Lower lobe of right lung (tissue), 2 donors: ENCODE measurements around the gene RIMS1. TPM values are rescaled to one million over a fixed set of nuclear protein-coding genes. Genes with fewer than 3 reads are reported as not detected.
"Not testable (repeated sequence)": the region's sequence is repeated elsewhere in the genome, so short reads cannot be mapped to it uniquely, and the experiment has no call there.

Experiments
- ATAC-seq, 2 donors: fragments of 200-7000 bp; cut with Tn5 transposase; one replicate each; pipeline ENCODE4 v1.9.1; 2020 to 2022; ENCODE audit warnings: mild to moderate bottlenecking in 2 of 2, moderate library complexity in 2 of 2
- DNase-seq: peaks from one replicate; pipeline ENCODE4 v3.0.0-alpha.2; 2020
- H3K27ac ChIP-seq: fragments of 200-600 bp; one replicate; pipeline ENCODE4 v1.8.0; 2022
- H3K27me3 ChIP-seq: fragments of 200-600 bp; one replicate; pipeline ENCODE4 v1.8.0; 2022; ENCODE audit warnings: low read depth
- H3K36me3 ChIP-seq: fragments of 200-600 bp; one replicate; pipeline ENCODE4 v1.8.0; 2022; ENCODE audit warnings: mild to moderate bottlenecking
- H3K4me1 ChIP-seq: fragments of 200-600 bp; one replicate; pipeline ENCODE4 v1.8.0; 2022
- H3K4me3 ChIP-seq: fragments of 200-600 bp; one replicate; pipeline ENCODE4 v1.8.0; 2022; ENCODE audit warnings: mild to moderate bottlenecking
- H3K9me3 ChIP-seq: fragments of 200-600 bp; one replicate; pipeline ENCODE4 v1.8.0; 2022
- intact Hi-C: fragments of 100-400 bp; cut with DNase I; formaldehyde crosslinking; loops from one replicate; pipeline ENCODE4 v1.11.0; 2022
- total RNA-seq: library from RNA; stranded (reverse); fragmentation: NEBNext Ultra II Directional; extraction: Animal tissue kit (Norgen Biotek cat#: 25700); gene quantifications from one replicate; pipeline ENCODE4 v1.2.1, GENCODE V29; 2021
- TF ChIP-seq, protein P1 (sequence below): fragments of 200-600 bp; IDR thresholded peaks from one replicate; pipeline ENCODE4 v1.8.0; 2022; ENCODE audit warnings: antibody characterized with exemption, mild to moderate bottlenecking
- donor health status: DM: no; HTN: yes; CAD: no; lungs with severe emphysema.

Gene RIMS1
- total RNA-seq, 1 donor from 2014 or later, result 3.8 TPM

- Histone ChIP-seq H3K27ac (no peak overlapping the region), H3K4me3 (no peak overlapping the region), H3K4me1 (no peaks in the 10 kb centered on the region), H3K36me3 (no peaks in the 10 kb centered on the region), H3K27me3 (no peaks in the 10 kb centered on the region), H3K9me3 (no peaks in the 10 kb centered on the region)
- intact Hi-C loops, result no loop called here
- TF ChIP-seq, protein P1, sequence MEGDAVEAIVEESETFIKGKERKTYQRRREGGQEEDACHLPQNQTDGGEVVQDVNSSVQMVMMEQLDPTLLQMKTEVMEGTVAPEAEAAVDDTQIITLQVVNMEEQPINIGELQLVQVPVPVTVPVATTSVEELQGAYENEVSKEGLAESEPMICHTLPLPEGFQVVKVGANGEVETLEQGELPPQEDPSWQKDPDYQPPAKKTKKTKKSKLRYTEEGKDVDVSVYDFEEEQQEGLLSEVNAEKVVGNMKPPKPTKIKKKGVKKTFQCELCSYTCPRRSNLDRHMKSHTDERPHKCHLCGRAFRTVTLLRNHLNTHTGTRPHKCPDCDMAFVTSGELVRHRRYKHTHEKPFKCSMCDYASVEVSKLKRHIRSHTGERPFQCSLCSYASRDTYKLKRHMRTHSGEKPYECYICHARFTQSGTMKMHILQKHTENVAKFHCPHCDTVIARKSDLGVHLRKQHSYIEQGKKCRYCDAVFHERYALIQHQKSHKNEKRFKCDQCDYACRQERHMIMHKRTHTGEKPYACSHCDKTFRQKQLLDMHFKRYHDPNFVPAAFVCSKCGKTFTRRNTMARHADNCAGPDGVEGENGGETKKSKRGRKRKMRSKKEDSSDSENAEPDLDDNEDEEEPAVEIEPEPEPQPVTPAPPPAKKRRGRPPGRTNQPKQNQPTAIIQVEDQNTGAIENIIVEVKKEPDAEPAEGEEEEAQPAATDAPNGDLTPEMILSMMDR, result no peak
- ATAC-seq, result no peak
- DNase-seq, result no peak
These were observed 436.4 kb downstream of the RIMS1 start for GRCh38 chr6:72322771-72323170.

- no peaks in the 10 kb centered on the region for H3K9me3 ChIP-seq
- no peaks in the 10 kb centered on the region for H3K36me3 ChIP-seq
- no peaks in the 10 kb centered on the region for H3K27me3 ChIP-seq
- no peaks in the 10 kb centered on the region for H3K4me1 ChIP-seq
- TF ChIP-seq, protein P1, result no peak
- ATAC-seq (no peak), DNase-seq (no peak)
- no peak overlapping the region for H3K4me3 ChIP-seq
- H3K27ac ChIP-seq, result no peak overlapping the region
- intact Hi-C loops, result no loop called here
These were observed 438.2 kb downstream of the RIMS1 start for GRCh38 chr6:72324591-72324990.

GRCh38 chr6:72328775-72329174 lies 442.4 kb downstream of the RIMS1 start:
- Histone ChIP-seq H3K4me1 (no peaks in the 10 kb centered on the region), H3K4me3 (no peak overlapping the region), H3K36me3 (no peaks in the 10 kb centered on the region), H3K9me3 (no peaks in the 10 kb centered on the region), H3K27ac (no peak overlapping the region), H3K27me3 (no peaks in the 10 kb centered on the region)
- TF ChIP-seq, protein P1, result no peak
- DNase-seq (no peak), ATAC-seq (no peak)
- intact Hi-C loops, result no loop called here

GRCh38 chr6:72335203-72335602 lies 448.9 kb downstream of the RIMS1 start:
- H3K36me3 ChIP-seq, intact Hi-C loops, DNase-seq, H3K9me3 ChIP-seq, H3K27me3 ChIP-seq, H3K4me1 ChIP-seq, H3K4me3 ChIP-seq, ATAC-seq, H3K27ac ChIP-seq: not testable (repeated sequence)

DNA sequence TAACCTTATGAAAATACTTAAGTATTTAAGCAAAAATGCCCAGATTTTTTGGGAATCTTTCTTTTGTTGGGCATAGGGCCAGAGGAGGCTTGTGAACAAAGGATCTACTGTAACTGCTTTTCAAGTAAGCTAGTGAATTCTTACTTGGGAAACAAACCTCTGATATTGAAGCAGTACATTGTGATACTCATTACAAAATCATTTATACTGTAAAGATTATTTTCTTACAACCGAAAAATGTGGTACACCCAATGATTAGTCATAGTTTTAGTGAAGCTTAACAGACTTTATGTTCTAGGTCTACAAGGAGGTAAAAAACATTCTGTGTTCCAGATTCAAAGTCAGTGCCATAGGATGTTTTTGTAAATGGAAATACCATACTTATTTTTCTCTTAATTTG lies 462.6 kb downstream of the RIMS1 start:
- intact Hi-C loops, result no loop called here
- TF ChIP-seq, protein P1, result no peak

DNA sequence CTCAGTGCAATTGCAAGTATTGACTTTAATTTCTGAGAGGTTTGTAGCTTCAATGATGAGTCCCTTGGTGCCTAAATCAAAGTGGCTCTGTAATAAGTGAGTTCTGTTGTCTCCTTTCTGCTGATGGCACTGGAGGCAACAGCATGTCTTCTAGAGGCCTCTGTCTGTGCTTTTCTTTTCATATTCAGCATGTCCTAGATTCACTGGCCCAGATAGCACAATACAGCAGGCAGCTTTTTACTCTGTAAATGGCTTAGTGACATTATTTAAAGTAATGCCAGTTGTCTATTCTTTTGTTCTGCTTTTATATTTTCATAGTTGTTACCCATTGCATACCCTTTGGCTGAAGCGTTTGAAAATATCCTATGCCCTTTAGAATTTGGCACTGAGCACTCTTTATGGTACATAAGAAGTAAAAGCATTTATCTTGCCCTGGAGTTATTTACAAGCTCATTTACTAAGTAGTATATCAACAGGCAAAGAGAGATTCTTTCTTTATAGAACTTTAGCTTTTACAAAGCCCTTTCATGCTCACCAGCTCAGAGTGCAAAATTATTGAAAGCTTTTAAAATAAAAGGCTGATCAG lies 464.0 kb downstream of the RIMS1 start:
- Histone ChIP-seq H3K27ac (no peak overlapping the region), H3K9me3 (no peaks in the 10 kb centered on the region), H3K4me3 (no peak overlapping the region), H3K36me3 (no peaks in the 10 kb centered on the region), H3K27me3 (no peaks in the 10 kb centered on the region), H3K4me1 (no peaks in the 10 kb centered on the region)
- DNase-seq (no peak), ATAC-seq (no peak)
- TF ChIP-seq, protein P1, result no peak
- intact Hi-C loops, result no loop called here

More for the DNA sequence above, 462.6 kb downstream of the RIMS1 start:
- Histone ChIP-seq H3K4me1 (no peaks in the 10 kb centered on the region), H3K4me3 (no peak overlapping the region), H3K9me3 (no peaks in the 10 kb centered on the region), H3K36me3 (no peaks in the 10 kb centered on the region), H3K27me3 (no peaks in the 10 kb centered on the region), H3K27ac (no peak overlapping the region)
- DNase-seq (no peak), ATAC-seq (no peak)
